K562 (cell line): ENCODE measurements around the gene NVL. TPM values are rescaled to one million over a fixed set of nuclear protein-coding genes. Genes with fewer than 3 reads are reported as not detected.

Experiments
- ATAC-seq: fragments of 200-7000 bp; cut with Tn5 transposase; 3 replicates; pipeline ENCODE4 v1.9.1; 2020; ENCODE audit warnings: moderate library complexity
- BruUV-seq: library from RNA; stranded (reverse); fragments of 400-500 nt; replicated peaks from 2 replicates; lab custom pipeline; 2021; lab: Mats Ljungman, UMichigan
- CTCF ChIA-PET: fragments of 300-600 bp; formaldehyde crosslinking; extraction: SDS; loops from one replicate; lab custom pipeline; 2021; ENCODE audit warnings: low intra/inter-chr PET ratio; lab: Yijun Ruan, JAX
- POLR2A ChIA-PET: fragments of 300-600, 350-650 bp; sonication (Branson Sonifier 250); formaldehyde crosslinking; extraction: SDS; loops from one replicate; lab custom pipeline; 2021; ENCODE audit warnings: antibody characterized with exemption, inconsistent platforms; lab: Yijun Ruan, JAX
- DNase-seq, 4 experiments: peaks; one replicate each; pipeline versions ENCODE4 v3.0.0 to v3.0.0-alpha.2; 2011 to 2018; ENCODE audit warnings: low spot score in 3 of 4, mixed read lengths in 3 of 4; ENCODE audit errors: extremely low read depth in 1 of 4
- FAIRE-seq: peaks from 2 replicates; lab custom pipeline; 2011; peaks lifted over from hg19 to GRCh38; lab: Jason Lieb, UNC
- H2AFZ ChIP-seq: 2 replicates; pipeline ENCODE4 v1.6.0; 2011; ENCODE audit warnings: low read depth, low read length, control low read depth, inconsistent platforms
- H3K27ac ChIP-seq: fragments of 200-600 bp; 3 replicates; pipeline ENCODE4 v1.8.0; 2011; ENCODE audit warnings: low read depth, mild to moderate bottlenecking, control low read depth, inconsistent platforms, low read length, moderate library complexity, mixed read lengths; ENCODE audit errors: extremely low read depth
- H3K27me3 ChIP-seq, 2 experiments: fragments of 300-600 bp in 1 of 2; 2 replicates in 1 of 2; 3 replicates in 1 of 2; pipeline versions ENCODE4 v1.6.0 to v1.8.0; 2011; ENCODE audit warnings: inconsistent platforms in 2 of 2, low read length in 2 of 2, mild to moderate bottlenecking in 1 of 2, mixed read lengths in 1 of 2, moderate library complexity in 1 of 2; ENCODE audit not compliant: control insufficient read depth in 2 of 2, insufficient read depth in 2 of 2
- H3K36me3 ChIP-seq: fragments of 300-600 bp; 3 replicates; pipeline ENCODE4 v1.8.0; 2011; ENCODE audit warnings: mild to moderate bottlenecking, low read length, inconsistent platforms; ENCODE audit not compliant: control insufficient read depth, insufficient read depth
- H3K4me1 ChIP-seq, 2 experiments: fragments of 200-600 bp in 1 of 2; replicated peaks in 1 of 2; 2 replicates in 1 of 2; 3 replicates in 1 of 2; pipeline versions ENCODE4 v1.5.1 to v1.8.0; 2011; ENCODE audit warnings: inconsistent platforms in 2 of 2, low read length in 2 of 2, mild to moderate bottlenecking in 1 of 2, mixed read lengths in 1 of 2, moderate library complexity in 1 of 2; ENCODE audit not compliant: control insufficient read depth in 2 of 2, insufficient read depth in 2 of 2
- H3K4me2 ChIP-seq: 2 replicates; pipeline ENCODE4 v1.6.1; 2011; ENCODE audit warnings: low read length, control low read depth, inconsistent platforms, mixed read lengths; ENCODE audit not compliant: insufficient read depth
- H3K4me3 ChIP-seq: fragments of 200-600 bp; sonication (generic), shearing (Covaris generic); 2 replicates; pipeline ENCODE4 v1.5.1; 2016; ENCODE audit warnings: control low read depth, inconsistent platforms
- H3K79me2 ChIP-seq: fragments of 200-600 bp; 3 replicates; pipeline ENCODE4 v1.8.0; 2011; ENCODE audit warnings: low read length, inconsistent platforms; ENCODE audit not compliant: control insufficient read depth, insufficient read depth
- H3K9ac ChIP-seq, 2 experiments: 2 replicates each; pipeline versions ENCODE4 v1.6.0 to v1.6.1; 2011; ENCODE audit warnings: low read depth in 2 of 2, low read length in 2 of 2, control low read depth in 1 of 2, inconsistent platforms in 1 of 2, mild to moderate bottlenecking in 1 of 2, mixed read lengths in 1 of 2; ENCODE audit not compliant: insufficient read depth in 1 of 2
- H3K9me1 ChIP-seq: one replicate; pipeline ENCODE4 v1.6.0; 2011; ENCODE audit warnings: inconsistent platforms, mild to moderate bottlenecking, low read length, moderate library complexity; ENCODE audit not compliant: control insufficient read depth, insufficient read depth
- H3K9me3 ChIP-seq: replicated peaks from 2 replicates; pipeline ENCODE4 v1.5.1; 2011; ENCODE audit warnings: low read depth, low read length, inconsistent platforms; ENCODE audit not compliant: control insufficient read depth, insufficient read depth
- H4K20me1 ChIP-seq: replicated peaks from 2 replicates; pipeline ENCODE4 v1.6.1; 2011; ENCODE audit warnings: low read length, inconsistent platforms, mixed read lengths; ENCODE audit not compliant: control insufficient read depth, insufficient read depth
- HDAC6 ChIP-seq: IDR thresholded peaks from 2 replicates; pipeline ENCODE4 v1.6.1; 2012; ENCODE audit warnings: low read depth, mild to moderate bottlenecking, control low read depth, inconsistent platforms, low read length, moderate library complexity
- HSF4 ChIP-seq: fragments of 250-450 bp; sonication (Bioruptor Pico); IDR thresholded peaks from 2 replicates; pipeline ENCODE4 v2.1.2; 2022; ENCODE audit warnings: mild to moderate bottlenecking, moderate library complexity, borderline replicate concordance
- KLF13 ChIP-seq: fragments of 450-650 bp; IDR thresholded peaks from 2 replicates; pipeline ENCODE4 v1.6.1; 2016; ENCODE audit warnings: missing genetic modification characterization, low read depth, mild to moderate bottlenecking, missing compliant biosample characterization, moderate library complexity, borderline replicate concordance
- LARP7 ChIP-seq: fragments of 450-650 bp; IDR thresholded peaks from 2 replicates; pipeline ENCODE4 v1.6.1; 2016
- NFIX ChIP-seq: fragments of 250-450 bp; sonication (Bioruptor Pico); IDR thresholded peaks from 2 replicates; pipeline ENCODE4 v1.4.0; 2020; ENCODE audit warnings: low read depth, mild to moderate bottlenecking, moderate library complexity
- NRF1 ChIP-seq, 2 experiments: fragments of 450-650 bp; IDR thresholded peaks in 1 of 2; conservative IDR thresholded peaks in 1 of 2; 2 replicates each; pipeline ENCODE4 v1.6.1; 2014; ENCODE audit warnings: mild to moderate bottlenecking in 2 of 2
- TRIM28 ChIP-seq: fragments of 450-650 bp; IDR thresholded peaks from 2 replicates; pipeline ENCODE4 v1.6.1; 2017
- ZNF282 ChIP-seq: sonication (generic); formaldehyde crosslinking; IDR thresholded peaks from 2 replicates; pipeline ENCODE4 v1.8.1; 2023; ENCODE audit warnings: missing genetic modification reagents
- ZNF655 ChIP-seq: fragments of 250-450 bp; sonication (Bioruptor Pico); IDR thresholded peaks from 2 replicates; pipeline ENCODE4 v1.5.0; 2021
- ZNF717 ChIP-seq: fragments of 250-450 bp; sonication (Bioruptor Pico); IDR thresholded peaks from 2 replicates; pipeline ENCODE4 v1.5.0; 2021
- WGBS: fragments of 100-300 bp; shearing (Covaris generic); methylation state at CpG from one replicate; pipeline ENCODE4 v1.1.6; 2016; ENCODE audit warnings: low coverage, mixed read lengths; ENCODE audit not compliant: insufficient coverage; ENCODE audit errors: missing lambda C conversion rate; 5-methylcytosine and 5-hydroxymethylcytosine counted together
- in situ Hi-C: fragments of 300-500 bp; cut with MboI; formaldehyde crosslinking; loops from 4 replicates; pipeline ENCODE4 v1.15.0; 2018; ENCODE audit warnings: inconsistent platforms, mixed read lengths
- intact Hi-C: fragments of 100-400 bp; cut with micrococcal nuclease; formaldehyde crosslinking; loops from 2 replicates; pipeline ENCODE4 v1.14.2; 2022
- polyA plus RNA-seq, 8 experiments: library from polyadenylated mRNA; depleted of rRNA in 4 of 8; stranded (reverse) in 5 of 8; unstranded in 3 of 8; fragments of >200 nt; fragmentation: Nextera tagmentation in 2 of 8; fragmentation: Illumina TruSeq in 1 of 8; extraction: Ambion mirVana in 2 of 8; extraction: Trizol in 1 of 8; gene quantifications; 2 replicates each; pipeline versions ENCODE4 v1.2.1 to v1.2.3, GENCODE V29; 2011 to 2014; ENCODE audit warnings: inconsistent platforms in 1 of 8, missing spikeins in 1 of 8
- total RNA-seq, 7 experiments: library from RNA; depleted of rRNA in 6 of 7; stranded (reverse); fragments of >200 nt in 6 of 7; fragmentation: Illumina TruSeq in 2 of 7; extraction: Trizol in 2 of 7; gene quantifications; 2 replicates each; pipeline versions ENCODE4 v1.2.1 to v1.2.3, GENCODE V29; 2011 to 2021; ENCODE audit warnings: low replicate concordance in 1 of 7
- TF ChIP-seq, protein P1 (sequence below), 2 experiments: fragments of 450-650 bp; formaldehyde crosslinking in 1 of 2; IDR thresholded peaks; 2 replicates each; pipeline versions ENCODE4 v1.4.0 to v1.6.1; 2014 to 2020; ENCODE audit warnings: mild to moderate bottlenecking in 2 of 2, borderline replicate concordance in 1 of 2, low read depth in 1 of 2
- TF ChIP-seq, protein P2 (sequence below): fragments of 200-800 bp; sonication (Bioruptor generic); IDR thresholded peaks from 2 replicates; pipeline ENCODE4 v1.6.1; 2017; ENCODE audit warnings: missing genetic modification characterization, missing compliant biosample characterization

NVL gene
- total and polyA plus RNA-seq, 9 of the 15 experiments (the other 6 are each of a cell fraction or from before 2014, with no cell fraction given), result 32.5 to 86.6 (median 62.9) TPM

- Histone ChIP-seq H4K20me1 (no peaks in the 10 kb centered on the region), H3K36me3 (peaks cover 82% of the 10 kb centered on the region)
- no peak for TF ChIP-seq KLF13 (tag)
- TF ChIP-seq ZNF282, result no peak
- TF ChIP-seq NRF1 (conservative IDR thresholded peaks at IDR 0.05 in 1 of 2, IDR thresholded peaks at IDR 0.05 in 1 of 2), result no peak
- TF ChIP-seq LARP7, result no peak
- no peak for TF ChIP-seq ZNF655
- TF ChIP-seq TRIM28, result no peak
- TF ChIP-seq, protein P1, sequence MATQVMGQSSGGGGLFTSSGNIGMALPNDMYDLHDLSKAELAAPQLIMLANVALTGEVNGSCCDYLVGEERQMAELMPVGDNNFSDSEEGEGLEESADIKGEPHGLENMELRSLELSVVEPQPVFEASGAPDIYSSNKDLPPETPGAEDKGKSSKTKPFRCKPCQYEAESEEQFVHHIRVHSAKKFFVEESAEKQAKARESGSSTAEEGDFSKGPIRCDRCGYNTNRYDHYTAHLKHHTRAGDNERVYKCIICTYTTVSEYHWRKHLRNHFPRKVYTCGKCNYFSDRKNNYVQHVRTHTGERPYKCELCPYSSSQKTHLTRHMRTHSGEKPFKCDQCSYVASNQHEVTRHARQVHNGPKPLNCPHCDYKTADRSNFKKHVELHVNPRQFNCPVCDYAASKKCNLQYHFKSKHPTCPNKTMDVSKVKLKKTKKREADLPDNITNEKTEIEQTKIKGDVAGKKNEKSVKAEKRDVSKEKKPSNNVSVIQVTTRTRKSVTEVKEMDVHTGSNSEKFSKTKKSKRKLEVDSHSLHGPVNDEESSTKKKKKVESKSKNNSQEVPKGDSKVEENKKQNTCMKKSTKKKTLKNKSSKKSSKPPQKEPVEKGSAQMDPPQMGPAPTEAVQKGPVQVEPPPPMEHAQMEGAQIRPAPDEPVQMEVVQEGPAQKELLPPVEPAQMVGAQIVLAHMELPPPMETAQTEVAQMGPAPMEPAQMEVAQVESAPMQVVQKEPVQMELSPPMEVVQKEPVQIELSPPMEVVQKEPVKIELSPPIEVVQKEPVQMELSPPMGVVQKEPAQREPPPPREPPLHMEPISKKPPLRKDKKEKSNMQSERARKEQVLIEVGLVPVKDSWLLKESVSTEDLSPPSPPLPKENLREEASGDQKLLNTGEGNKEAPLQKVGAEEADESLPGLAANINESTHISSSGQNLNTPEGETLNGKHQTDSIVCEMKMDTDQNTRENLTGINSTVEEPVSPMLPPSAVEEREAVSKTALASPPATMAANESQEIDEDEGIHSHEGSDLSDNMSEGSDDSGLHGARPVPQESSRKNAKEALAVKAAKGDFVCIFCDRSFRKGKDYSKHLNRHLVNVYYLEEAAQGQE (IDR thresholded peaks at IDR 0.05; ENCODE audit: borderline replicate concordance), result no peak
- TF ChIP-seq, protein P1 (CRISPR knock-in tag; IDR thresholded peaks at IDR 0.05; ENCODE audit: low read depth), result no peak
- no peak for TF ChIP-seq ZNF717 (CRISPR knock-in tag)
- no peak for TF ChIP-seq NFIX
- TF ChIP-seq HDAC6, result no peak
- TF ChIP-seq HSF4 (CRISPR knock-in tag), result no peak
- TF ChIP-seq, protein P2, sequence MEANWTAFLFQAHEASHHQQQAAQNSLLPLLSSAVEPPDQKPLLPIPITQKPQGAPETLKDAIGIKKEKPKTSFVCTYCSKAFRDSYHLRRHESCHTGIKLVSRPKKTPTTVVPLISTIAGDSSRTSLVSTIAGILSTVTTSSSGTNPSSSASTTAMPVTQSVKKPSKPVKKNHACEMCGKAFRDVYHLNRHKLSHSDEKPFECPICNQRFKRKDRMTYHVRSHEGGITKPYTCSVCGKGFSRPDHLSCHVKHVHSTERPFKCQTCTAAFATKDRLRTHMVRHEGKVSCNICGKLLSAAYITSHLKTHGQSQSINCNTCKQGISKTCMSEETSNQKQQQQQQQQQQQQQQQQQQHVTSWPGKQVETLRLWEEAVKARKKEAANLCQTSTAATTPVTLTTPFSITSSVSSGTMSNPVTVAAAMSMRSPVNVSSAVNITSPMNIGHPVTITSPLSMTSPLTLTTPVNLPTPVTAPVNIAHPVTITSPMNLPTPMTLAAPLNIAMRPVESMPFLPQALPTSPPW, result no peak
- TF ChIP-seq, all 486 proteins: peak for 0
- Histone ChIP-seq H3K4me3 (no peak overlapping the region), H3K27me3 (no peaks in the 10 kb centered on the region), H3K79me2 (no peaks in the 10 kb centered on the region), H3K9me1 (no peaks in the 10 kb centered on the region), H3K9me3 (no peaks in the 10 kb centered on the region), H3K4me1 (no peaks in the 10 kb centered on the region), H2AFZ (no peak overlapping the region), H3K27ac (no peak overlapping the region), H3K9ac (no peak overlapping the region), H3K4me2 (no peak overlapping the region)
- no peak for DNase-seq
- no peak for FAIRE-seq
- in situ Hi-C loops (no loop called here), intact Hi-C loops (no loop called here)
- WGBS, result 90% methylated on average over 1 of the region's 1 CpG
- no TSS peak for BruUV-seq
- no peak for ATAC-seq
- POLR2A ChIA-PET, result no interaction called here
- CTCF ChIA-PET, result no interaction called here
Observed at GRCh38 chr1:224294775-224295174, 35.2 kb downstream of the NVL start.
